K562 (cell line): Measurements from ENCODE around the gene VBP1. TPM values are rescaled to one million over a fixed set of nuclear protein-coding genes. Genes with fewer than 3 reads are reported as not detected.
A peak's percentile ranks its signal among the peaks of the same experiment; 100 is the strongest.

Experiments
- GTF2E2 ChIP-seq: fragments of 200-800 bp; sonication (Bioruptor generic); IDR thresholded peaks from 2 replicates; pipeline ENCODE4 v1.6.1; 2016; ENCODE audit warnings: missing genetic modification characterization, missing compliant biosample characterization
- MAFK ChIP-seq: IDR thresholded peaks from 2 replicates; pipeline ENCODE4 v1.6.1; 2011; ENCODE audit warnings: low read length, improper control_type of control experiment
- NFE2 ChIP-seq: IDR thresholded peaks from 2 replicates; pipeline ENCODE4 v1.6.1; 2014; ENCODE audit warnings: antibody characterized with exemption, low read depth
- SIRT6 ChIP-seq: IDR thresholded peaks from one replicate; pipeline ENCODE4 v1.6.1; 2012; ENCODE audit warnings: low read depth, mild to moderate bottlenecking, control low read depth, inconsistent platforms, low read length, moderate library complexity
- TRIM24 ChIP-seq, 2 experiments: fragments of 450-650 bp; IDR thresholded peaks; 2 replicates each; pipeline ENCODE4 v1.6.1; 2016
- polyA plus RNA-seq, 8 experiments: library from polyadenylated mRNA; depleted of rRNA in 4 of 8; stranded (reverse) in 5 of 8; unstranded in 3 of 8; fragments of >200 nt; fragmentation: Nextera tagmentation in 2 of 8; fragmentation: Illumina TruSeq in 1 of 8; extraction: Ambion mirVana in 2 of 8; extraction: Trizol in 1 of 8; gene quantifications; 2 replicates each; pipeline versions ENCODE4 v1.2.1 to v1.2.3, GENCODE V29; 2011 to 2014; ENCODE audit warnings: inconsistent platforms in 1 of 8, missing spikeins in 1 of 8
- total RNA-seq, 7 experiments: library from RNA; depleted of rRNA in 6 of 7; stranded (reverse); fragments of >200 nt in 6 of 7; fragmentation: Illumina TruSeq in 2 of 7; extraction: Trizol in 2 of 7; gene quantifications; 2 replicates each; pipeline versions ENCODE4 v1.2.1 to v1.2.3, GENCODE V29; 2011 to 2021; ENCODE audit warnings: low replicate concordance in 1 of 7
- TF ChIP-seq, protein P1 (sequence below), 2 experiments: fragments of 450-650 bp; conservative IDR thresholded peaks; 2 replicates each; pipeline ENCODE4 v1.6.1; 2017; ENCODE audit warnings: mild to moderate bottlenecking in 2 of 2, moderate library complexity in 2 of 2
- TF ChIP-seq, protein P2 (sequence below): IDR thresholded peaks from 2 replicates; pipeline ENCODE4 v1.6.1; 2011; ENCODE audit not compliant: insufficient read length; ENCODE audit errors: extremely low read depth
- TF ChIP-seq, protein P3 (sequence below): fragments of 450-650 bp; IDR thresholded peaks from 2 replicates; pipeline ENCODE4 v1.7.0; 2016; ENCODE audit warnings: borderline replicate concordance
- TF ChIP-seq, protein P4 (sequence below): fragments of 250-450 bp; sonication (Bioruptor Pico); IDR thresholded peaks from 2 replicates; pipeline ENCODE4 v1.8.0; 2021; ENCODE audit warnings: moderate library complexity, mild to moderate bottlenecking, inconsistent platforms
- TF ChIP-seq, protein P5 (sequence below): fragments of 450-650 bp; formaldehyde crosslinking; IDR thresholded peaks from 2 replicates; pipeline ENCODE4 v1.4.0; 2020; ENCODE audit warnings: mild to moderate bottlenecking, moderate library complexity
- TF ChIP-seq, protein P6 (sequence below): sonication (generic); formaldehyde crosslinking; IDR thresholded peaks from 2 replicates; pipeline ENCODE4 v1.8.1; 2022; ENCODE audit warnings: missing genetic modification reagents
- TF ChIP-seq, protein P7 (sequence below): fragments of 450-650 bp; formaldehyde crosslinking; IDR thresholded peaks from 2 replicates; pipeline ENCODE4 v1.4.0; 2020; ENCODE audit warnings: mild to moderate bottlenecking, mixed read lengths
- TF ChIP-seq, protein P8 (sequence below): fragments of 450-650 bp; formaldehyde crosslinking; IDR thresholded peaks from 2 replicates; pipeline ENCODE4 v1.4.0; 2020; ENCODE audit warnings: mild to moderate bottlenecking, moderate library complexity

VBP1 gene
- total and polyA plus RNA-seq, 9 of the 15 experiments (the other 6 are each of a cell fraction or from before 2014, with no cell fraction given), result 83.2 to 263 (median 151) TPM

DNA sequence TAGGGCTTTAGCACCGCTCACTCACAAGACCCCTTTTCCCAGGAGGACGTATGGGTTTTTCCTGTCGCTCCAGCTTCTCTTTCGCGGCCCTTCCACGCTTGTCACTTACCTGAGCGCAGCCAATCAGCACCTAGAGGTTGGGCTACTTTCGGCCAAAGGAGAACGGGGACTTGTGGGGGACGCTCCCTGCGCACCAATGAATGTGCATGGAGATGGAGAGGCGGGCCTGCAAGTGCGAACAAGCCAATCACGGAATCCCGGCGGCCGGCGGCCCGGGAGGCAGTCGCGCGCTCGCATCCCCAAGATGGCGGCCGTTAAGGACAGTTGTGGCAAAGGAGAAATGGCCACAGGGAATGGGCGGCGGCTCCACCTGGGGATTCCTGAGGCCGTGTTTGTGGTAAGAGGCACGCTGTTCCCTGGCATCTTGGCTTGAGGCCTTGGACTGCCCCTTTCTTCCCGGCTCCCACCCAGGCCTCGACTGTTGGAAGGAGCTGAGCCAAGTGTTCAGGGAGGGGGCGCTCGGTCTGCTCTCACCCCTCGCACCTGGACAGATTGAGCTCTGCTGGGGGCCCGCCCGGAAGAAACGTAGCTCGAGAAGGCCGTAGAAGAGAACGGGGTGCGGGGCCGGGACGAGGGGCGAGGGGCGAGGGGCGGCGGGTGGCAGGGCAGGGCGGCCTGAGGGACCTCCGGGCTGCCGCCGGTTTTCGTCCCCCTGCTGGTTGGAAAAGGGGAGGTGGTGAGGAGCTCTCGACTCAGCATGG is at the start of gene VBP1 (continued):
- TF ChIP-seq, protein P1, sequence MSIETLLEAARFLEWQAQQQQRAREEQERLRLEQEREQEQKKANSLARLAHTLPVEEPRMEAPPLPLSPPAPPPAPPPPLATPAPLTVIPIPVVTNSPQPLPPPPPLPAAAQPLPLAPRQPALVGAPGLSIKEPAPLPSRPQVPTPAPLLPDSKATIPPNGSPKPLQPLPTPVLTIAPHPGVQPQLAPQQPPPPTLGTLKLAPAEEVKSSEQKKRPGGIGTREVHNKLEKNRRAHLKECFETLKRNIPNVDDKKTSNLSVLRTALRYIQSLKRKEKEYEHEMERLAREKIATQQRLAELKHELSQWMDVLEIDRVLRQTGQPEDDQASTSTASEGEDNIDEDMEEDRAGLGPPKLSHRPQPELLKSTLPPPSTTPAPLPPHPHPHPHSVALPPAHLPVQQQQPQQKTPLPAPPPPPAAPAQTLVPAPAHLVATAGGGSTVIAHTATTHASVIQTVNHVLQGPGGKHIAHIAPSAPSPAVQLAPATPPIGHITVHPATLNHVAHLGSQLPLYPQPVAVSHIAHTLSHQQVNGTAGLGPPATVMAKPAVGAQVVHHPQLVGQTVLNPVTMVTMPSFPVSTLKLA (conservative IDR thresholded peaks at IDR 0.05), result 0 out of 4 replicates have a peak, but pooled peaks of 1 of the 2 experiments have one; percentile 23
- TF ChIP-seq MAFK (no peak), TRIM24 (IDR thresholded peaks at IDR 0.05) (no peak), GTF2E2 (tag) (peak; percentile 76; the same call in 1 of the 2 replicates), NFE2 (no peak), SIRT6 (no peak)
- TF ChIP-seq, protein P2, sequence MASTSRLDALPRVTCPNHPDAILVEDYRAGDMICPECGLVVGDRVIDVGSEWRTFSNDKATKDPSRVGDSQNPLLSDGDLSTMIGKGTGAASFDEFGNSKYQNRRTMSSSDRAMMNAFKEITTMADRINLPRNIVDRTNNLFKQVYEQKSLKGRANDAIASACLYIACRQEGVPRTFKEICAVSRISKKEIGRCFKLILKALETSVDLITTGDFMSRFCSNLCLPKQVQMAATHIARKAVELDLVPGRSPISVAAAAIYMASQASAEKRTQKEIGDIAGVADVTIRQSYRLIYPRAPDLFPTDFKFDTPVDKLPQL, result no peak
- TF ChIP-seq, protein P3, sequence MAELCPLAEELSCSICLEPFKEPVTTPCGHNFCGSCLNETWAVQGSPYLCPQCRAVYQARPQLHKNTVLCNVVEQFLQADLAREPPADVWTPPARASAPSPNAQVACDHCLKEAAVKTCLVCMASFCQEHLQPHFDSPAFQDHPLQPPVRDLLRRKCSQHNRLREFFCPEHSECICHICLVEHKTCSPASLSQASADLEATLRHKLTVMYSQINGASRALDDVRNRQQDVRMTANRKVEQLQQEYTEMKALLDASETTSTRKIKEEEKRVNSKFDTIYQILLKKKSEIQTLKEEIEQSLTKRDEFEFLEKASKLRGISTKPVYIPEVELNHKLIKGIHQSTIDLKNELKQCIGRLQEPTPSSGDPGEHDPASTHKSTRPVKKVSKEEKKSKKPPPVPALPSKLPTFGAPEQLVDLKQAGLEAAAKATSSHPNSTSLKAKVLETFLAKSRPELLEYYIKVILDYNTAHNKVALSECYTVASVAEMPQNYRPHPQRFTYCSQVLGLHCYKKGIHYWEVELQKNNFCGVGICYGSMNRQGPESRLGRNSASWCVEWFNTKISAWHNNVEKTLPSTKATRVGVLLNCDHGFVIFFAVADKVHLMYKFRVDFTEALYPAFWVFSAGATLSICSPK, result no peak
- TF ChIP-seq, protein P4, sequence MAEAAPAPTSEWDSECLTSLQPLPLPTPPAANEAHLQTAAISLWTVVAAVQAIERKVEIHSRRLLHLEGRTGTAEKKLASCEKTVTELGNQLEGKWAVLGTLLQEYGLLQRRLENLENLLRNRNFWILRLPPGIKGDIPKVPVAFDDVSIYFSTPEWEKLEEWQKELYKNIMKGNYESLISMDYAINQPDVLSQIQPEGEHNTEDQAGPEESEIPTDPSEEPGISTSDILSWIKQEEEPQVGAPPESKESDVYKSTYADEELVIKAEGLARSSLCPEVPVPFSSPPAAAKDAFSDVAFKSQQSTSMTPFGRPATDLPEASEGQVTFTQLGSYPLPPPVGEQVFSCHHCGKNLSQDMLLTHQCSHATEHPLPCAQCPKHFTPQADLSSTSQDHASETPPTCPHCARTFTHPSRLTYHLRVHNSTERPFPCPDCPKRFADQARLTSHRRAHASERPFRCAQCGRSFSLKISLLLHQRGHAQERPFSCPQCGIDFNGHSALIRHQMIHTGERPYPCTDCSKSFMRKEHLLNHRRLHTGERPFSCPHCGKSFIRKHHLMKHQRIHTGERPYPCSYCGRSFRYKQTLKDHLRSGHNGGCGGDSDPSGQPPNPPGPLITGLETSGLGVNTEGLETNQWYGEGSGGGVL (CRISPR knock-in tag), result no peak
- TF ChIP-seq, protein P5, sequence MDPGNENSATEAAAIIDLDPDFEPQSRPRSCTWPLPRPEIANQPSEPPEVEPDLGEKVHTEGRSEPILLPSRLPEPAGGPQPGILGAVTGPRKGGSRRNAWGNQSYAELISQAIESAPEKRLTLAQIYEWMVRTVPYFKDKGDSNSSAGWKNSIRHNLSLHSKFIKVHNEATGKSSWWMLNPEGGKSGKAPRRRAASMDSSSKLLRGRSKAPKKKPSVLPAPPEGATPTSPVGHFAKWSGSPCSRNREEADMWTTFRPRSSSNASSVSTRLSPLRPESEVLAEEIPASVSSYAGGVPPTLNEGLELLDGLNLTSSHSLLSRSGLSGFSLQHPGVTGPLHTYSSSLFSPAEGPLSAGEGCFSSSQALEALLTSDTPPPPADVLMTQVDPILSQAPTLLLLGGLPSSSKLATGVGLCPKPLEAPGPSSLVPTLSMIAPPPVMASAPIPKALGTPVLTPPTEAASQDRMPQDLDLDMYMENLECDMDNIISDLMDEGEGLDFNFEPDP, result no peak
- TF ChIP-seq, protein P6, sequence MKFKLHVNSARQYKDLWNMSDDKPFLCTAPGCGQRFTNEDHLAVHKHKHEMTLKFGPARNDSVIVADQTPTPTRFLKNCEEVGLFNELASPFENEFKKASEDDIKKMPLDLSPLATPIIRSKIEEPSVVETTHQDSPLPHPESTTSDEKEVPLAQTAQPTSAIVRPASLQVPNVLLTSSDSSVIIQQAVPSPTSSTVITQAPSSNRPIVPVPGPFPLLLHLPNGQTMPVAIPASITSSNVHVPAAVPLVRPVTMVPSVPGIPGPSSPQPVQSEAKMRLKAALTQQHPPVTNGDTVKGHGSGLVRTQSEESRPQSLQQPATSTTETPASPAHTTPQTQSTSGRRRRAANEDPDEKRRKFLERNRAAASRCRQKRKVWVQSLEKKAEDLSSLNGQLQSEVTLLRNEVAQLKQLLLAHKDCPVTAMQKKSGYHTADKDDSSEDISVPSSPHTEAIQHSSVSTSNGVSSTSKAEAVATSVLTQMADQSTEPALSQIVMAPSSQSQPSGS (CRISPR knock-in tag), result no peak
- TF ChIP-seq, protein P7, sequence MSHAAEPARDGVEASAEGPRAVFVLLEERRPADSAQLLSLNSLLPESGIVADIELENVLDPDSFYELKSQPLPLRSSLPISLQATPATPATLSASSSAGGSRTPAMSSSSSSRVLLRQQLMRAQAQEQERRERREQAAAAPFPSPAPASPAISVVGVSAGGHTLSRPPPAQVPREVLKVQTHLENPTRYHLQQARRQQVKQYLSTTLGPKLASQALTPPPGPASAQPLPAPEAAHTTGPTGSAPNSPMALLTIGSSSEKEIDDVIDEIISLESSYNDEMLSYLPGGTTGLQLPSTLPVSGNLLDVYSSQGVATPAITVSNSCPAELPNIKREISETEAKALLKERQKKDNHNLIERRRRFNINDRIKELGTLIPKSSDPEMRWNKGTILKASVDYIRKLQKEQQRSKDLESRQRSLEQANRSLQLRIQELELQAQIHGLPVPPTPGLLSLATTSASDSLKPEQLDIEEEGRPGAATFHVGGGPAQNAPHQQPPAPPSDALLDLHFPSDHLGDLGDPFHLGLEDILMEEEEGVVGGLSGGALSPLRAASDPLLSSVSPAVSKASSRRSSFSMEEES, result no peak
- TF ChIP-seq, protein P8, sequence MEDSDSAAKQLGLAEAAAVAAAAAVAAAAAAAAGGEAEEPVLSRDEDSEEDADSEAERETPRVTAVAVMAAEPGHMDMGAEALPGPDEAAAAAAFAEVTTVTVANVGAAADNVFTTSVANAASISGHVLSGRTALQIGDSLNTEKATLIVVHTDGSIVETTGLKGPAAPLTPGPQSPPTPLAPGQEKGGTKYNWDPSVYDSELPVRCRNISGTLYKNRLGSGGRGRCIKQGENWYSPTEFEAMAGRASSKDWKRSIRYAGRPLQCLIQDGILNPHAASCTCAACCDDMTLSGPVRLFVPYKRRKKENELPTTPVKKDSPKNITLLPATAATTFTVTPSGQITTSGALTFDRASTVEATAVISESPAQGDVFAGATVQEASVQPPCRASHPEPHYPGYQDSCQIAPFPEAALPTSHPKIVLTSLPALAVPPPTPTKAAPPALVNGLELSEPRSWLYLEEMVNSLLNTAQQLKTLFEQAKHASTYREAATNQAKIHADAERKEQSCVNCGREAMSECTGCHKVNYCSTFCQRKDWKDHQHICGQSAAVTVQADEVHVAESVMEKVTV (CRISPR knock-in tag), result no peak
